ENCODE data around the gene ZNF639. TPM values are rescaled to one million over a fixed set of nuclear protein-coding genes. Genes with fewer than 3 reads are reported as not detected.

ZNF639 gene
- total and polyA plus RNA-seq, 2 experiments from 2014 or later = 33.6 to 62.8 TPM

DNA sequence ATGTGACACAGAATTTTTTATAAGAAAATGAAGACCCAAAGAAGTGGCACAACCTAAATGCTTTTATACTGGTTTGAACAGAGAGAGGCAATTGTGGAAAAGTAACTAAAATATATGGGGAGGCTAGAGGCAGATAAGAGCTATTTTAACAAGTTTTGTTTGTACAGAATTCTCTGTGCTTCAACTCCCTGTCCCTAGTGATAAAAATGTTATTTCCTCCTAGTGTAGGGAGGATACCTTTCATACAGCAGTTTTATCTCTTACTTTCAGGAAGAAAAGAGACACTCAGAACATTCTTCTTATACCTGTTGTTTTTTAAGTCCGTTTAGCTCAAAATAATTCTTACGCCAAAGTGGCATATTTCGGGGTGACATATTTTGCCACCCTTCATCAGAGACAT is 21.2 kb upstream of the ZNF639 start:
- no peaks in the 10 kb centered on the region for H3K27me3 Mint-ChIP-seq (ENCODE audit: insufficient read depth, low read depth, poor library complexity)
- ATAC-seq = no peak
- no peak for DNase-seq (ENCODE audit: low spot score)
- no peaks in the 10 kb centered on the region for H3K79me2 ChIP-seq (replicated peaks; ENCODE audit: insufficient read depth)
- H3K36me3 Mint-ChIP-seq (ENCODE audit: low read depth) = peaks cover 7% of the 10 kb centered on the region; the same call in 2 of the 3 replicates
- H3K9me3 Mint-ChIP-seq = peaks cover 10% of the 10 kb centered on the region; the same call in 2 of the 3 replicates
- no peaks in the 10 kb centered on the region for H3K36me3 ChIP-seq (ENCODE audit: insufficient read depth)
- no peaks in the 10 kb centered on the region for H3K4me1 ChIP-seq (ENCODE audit: insufficient read depth)
- TF ChIP-seq POLR2AphosphoS5 (IDR thresholded peaks at IDR 0.05; ENCODE audit: low read depth) (no peak), EZH2phosphoT487 (IDR thresholded peaks at IDR 0.05; ENCODE audit: unreplicated experiment) (no peak), EZH2 (IDR thresholded peaks at IDR 0.05; ENCODE audit: low read depth, unreplicated experiment) (no peak), NANOG (IDR thresholded peaks at IDR 0.05; ENCODE audit: borderline replicate concordance) (no peak), CREB1 (CRISPR knock-in tag; IDR thresholded peaks at IDR 0.05; ENCODE audit: low read depth) (no peak), STAT1 (IDR thresholded peaks at IDR 0.05; ENCODE audit: unreplicated experiment) (no peak), JUNB (IDR thresholded peaks at IDR 0.05; ENCODE audit: unreplicated experiment) (no peak)
- TF ChIP-seq, protein P1, sequence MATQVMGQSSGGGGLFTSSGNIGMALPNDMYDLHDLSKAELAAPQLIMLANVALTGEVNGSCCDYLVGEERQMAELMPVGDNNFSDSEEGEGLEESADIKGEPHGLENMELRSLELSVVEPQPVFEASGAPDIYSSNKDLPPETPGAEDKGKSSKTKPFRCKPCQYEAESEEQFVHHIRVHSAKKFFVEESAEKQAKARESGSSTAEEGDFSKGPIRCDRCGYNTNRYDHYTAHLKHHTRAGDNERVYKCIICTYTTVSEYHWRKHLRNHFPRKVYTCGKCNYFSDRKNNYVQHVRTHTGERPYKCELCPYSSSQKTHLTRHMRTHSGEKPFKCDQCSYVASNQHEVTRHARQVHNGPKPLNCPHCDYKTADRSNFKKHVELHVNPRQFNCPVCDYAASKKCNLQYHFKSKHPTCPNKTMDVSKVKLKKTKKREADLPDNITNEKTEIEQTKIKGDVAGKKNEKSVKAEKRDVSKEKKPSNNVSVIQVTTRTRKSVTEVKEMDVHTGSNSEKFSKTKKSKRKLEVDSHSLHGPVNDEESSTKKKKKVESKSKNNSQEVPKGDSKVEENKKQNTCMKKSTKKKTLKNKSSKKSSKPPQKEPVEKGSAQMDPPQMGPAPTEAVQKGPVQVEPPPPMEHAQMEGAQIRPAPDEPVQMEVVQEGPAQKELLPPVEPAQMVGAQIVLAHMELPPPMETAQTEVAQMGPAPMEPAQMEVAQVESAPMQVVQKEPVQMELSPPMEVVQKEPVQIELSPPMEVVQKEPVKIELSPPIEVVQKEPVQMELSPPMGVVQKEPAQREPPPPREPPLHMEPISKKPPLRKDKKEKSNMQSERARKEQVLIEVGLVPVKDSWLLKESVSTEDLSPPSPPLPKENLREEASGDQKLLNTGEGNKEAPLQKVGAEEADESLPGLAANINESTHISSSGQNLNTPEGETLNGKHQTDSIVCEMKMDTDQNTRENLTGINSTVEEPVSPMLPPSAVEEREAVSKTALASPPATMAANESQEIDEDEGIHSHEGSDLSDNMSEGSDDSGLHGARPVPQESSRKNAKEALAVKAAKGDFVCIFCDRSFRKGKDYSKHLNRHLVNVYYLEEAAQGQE (IDR thresholded peaks at IDR 0.05; ENCODE audit: unreplicated experiment) = no peak
- TF ChIP-seq, protein P2, sequence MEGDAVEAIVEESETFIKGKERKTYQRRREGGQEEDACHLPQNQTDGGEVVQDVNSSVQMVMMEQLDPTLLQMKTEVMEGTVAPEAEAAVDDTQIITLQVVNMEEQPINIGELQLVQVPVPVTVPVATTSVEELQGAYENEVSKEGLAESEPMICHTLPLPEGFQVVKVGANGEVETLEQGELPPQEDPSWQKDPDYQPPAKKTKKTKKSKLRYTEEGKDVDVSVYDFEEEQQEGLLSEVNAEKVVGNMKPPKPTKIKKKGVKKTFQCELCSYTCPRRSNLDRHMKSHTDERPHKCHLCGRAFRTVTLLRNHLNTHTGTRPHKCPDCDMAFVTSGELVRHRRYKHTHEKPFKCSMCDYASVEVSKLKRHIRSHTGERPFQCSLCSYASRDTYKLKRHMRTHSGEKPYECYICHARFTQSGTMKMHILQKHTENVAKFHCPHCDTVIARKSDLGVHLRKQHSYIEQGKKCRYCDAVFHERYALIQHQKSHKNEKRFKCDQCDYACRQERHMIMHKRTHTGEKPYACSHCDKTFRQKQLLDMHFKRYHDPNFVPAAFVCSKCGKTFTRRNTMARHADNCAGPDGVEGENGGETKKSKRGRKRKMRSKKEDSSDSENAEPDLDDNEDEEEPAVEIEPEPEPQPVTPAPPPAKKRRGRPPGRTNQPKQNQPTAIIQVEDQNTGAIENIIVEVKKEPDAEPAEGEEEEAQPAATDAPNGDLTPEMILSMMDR (conservative IDR thresholded peaks at IDR 0.05; ENCODE audit: low read depth in 2 of 2) = no peak
- TF ChIP-seq, protein P3, sequence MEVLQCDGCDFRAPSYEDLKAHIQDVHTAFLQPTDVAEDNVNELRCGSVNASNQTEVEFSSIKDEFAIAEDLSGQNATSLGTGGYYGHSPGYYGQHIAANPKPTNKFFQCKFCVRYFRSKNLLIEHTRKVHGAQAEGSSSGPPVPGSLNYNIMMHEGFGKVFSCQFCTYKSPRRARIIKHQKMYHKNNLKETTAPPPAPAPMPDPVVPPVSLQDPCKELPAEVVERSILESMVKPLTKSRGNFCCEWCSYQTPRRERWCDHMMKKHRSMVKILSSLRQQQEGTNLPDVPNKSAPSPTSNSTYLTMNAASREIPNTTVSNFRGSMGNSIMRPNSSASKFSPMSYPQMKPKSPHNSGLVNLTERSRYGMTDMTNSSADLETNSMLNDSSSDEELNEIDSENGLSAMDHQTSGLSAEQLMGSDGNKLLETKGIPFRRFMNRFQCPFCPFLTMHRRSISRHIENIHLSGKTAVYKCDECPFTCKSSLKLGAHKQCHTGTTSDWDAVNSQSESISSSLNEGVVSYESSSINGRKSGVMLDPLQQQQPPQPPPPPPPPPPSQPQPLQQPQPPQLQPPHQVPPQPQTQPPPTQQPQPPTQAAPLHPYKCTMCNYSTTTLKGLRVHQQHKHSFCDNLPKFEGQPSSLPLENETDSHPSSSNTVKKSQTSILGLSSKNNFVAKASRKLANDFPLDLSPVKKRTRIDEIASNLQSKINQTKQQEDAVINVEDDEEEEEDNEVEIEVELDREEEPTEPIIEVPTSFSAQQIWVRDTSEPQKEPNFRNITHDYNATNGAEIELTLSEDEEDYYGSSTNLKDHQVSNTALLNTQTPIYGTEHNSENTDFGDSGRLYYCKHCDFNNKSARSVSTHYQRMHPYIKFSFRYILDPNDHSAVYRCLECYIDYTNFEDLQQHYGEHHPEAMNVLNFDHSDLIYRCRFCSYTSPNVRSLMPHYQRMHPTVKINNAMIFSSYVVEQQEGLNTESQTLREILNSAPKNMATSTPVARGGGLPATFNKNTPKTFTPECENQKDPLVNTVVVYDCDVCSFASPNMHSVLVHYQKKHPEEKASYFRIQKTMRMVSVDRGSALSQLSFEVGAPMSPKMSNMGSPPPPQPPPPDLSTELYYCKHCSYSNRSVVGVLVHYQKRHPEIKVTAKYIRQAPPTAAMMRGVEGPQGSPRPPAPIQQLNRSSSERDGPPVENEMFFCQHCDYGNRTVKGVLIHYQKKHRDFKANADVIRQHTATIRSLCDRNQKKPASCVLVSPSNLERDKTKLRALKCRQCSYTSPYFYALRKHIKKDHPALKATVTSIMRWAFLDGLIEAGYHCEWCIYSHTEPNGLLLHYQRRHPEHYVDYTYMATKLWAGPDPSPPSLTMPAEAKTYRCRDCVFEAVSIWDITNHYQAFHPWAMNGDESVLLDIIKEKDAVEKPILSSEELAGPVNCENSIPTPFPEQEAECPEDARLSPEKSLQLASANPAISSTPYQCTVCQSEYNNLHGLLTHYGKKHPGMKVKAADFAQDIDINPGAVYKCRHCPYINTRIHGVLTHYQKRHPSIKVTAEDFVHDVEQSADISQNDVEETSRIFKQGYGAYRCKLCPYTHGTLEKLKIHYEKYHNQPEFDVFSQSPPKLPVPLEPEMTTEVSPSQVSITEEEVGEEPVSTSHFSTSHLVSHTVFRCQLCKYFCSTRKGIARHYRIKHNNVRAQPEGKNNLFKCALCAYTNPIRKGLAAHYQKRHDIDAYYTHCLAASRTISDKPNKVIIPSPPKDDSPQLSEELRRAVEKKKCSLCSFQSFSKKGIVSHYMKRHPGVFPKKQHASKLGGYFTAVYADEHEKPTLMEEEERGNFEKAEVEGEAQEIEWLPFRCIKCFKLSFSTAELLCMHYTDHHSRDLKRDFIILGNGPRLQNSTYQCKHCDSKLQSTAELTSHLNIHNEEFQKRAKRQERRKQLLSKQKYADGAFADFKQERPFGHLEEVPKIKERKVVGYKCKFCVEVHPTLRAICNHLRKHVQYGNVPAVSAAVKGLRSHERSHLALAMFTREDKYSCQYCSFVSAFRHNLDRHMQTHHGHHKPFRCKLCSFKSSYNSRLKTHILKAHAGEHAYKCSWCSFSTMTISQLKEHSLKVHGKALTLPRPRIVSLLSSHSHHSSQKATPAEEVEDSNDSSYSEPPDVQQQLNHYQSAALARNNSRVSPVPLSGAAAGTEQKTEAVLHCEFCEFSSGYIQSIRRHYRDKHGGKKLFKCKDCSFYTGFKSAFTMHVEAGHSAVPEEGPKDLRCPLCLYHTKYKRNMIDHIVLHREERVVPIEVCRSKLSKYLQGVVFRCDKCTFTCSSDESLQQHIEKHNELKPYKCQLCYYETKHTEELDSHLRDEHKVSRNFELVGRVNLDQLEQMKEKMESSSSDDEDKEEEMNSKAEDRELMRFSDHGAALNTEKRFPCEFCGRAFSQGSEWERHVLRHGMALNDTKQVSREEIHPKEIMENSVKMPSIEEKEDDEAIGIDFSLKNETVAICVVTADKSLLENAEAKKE (CRISPR knock-in tag; IDR thresholded peaks at IDR 0.05) = no peak
- H3K27me3 ChIP-seq (ENCODE audit: insufficient read depth) = no peaks in the 10 kb centered on the region
- H4K20me1 ChIP-seq (replicated peaks; ENCODE audit: insufficient read depth) = no peaks in the 10 kb centered on the region
- no peaks in the 10 kb centered on the region for H3F3A ChIP-seq (replicated peaks; ENCODE audit: low read depth)
- no peaks in the 10 kb centered on the region for H3K9me2 ChIP-seq (ENCODE audit: insufficient read depth)
- H3K27ac ChIP-seq (ENCODE audit: low read depth) = no peak overlapping the region
- peak overlapping the region; percentile 63; the same call in 1 of the 2 replicates for H2AFZ ChIP-seq
- H3K4me2 ChIP-seq = no peak overlapping the region
- H3K4me1 Mint-ChIP-seq = no peaks in the 10 kb centered on the region
- no peak overlapping the region for H3K4me3 ChIP-seq
- H3K4me3 Mint-ChIP-seq = no peak overlapping the region
- no peak overlapping the region for H3K27ac Mint-ChIP-seq

Measured in GM23338 (cell line).